ENCODE data around the gene LRRTM4. TPM values are rescaled to one million over a fixed set of nuclear protein-coding genes. Genes with fewer than 3 reads are reported as not detected.

Gene LRRTM4
- total and polyA plus RNA-seq, 10 of the 15 experiments (the other 5 are each of a cell fraction or from before 2014, with no cell fraction given): 0.01 to 1.0 TPM; not detected in 8

GRCh38 chr2:77193858-77194448, 328.2 kb downstream of the LRRTM4 start:
- H3K9ac ChIP-seq (ENCODE audit: control insufficient read depth, insufficient read depth, low read length): no peak overlapping the region
- no peak overlapping the region for H3K4me2 ChIP-seq (ENCODE audit: control insufficient read depth, insufficient read depth)
- no peak overlapping the region for H3K4me3 ChIP-seq
- no peak overlapping the region for H2AFZ ChIP-seq (ENCODE audit: control insufficient read depth, low read depth, low read length)
- H3K9me3 ChIP-seq (replicated peaks; ENCODE audit: control insufficient read depth, insufficient read depth, low read length): no peaks in the 10 kb centered on the region
- 25% methylated on average over 4 of the region's 4 CpGs for WGBS (ENCODE audit: insufficient coverage, insufficient replicate concordance, low lambda C conversion rate, missing lambda C conversion rate)
- no peak overlapping the region for H3K27ac ChIP-seq (ENCODE audit: control insufficient read depth, insufficient read depth)
- no peaks in the 10 kb centered on the region for H3K36me3 ChIP-seq (ENCODE audit: control insufficient read depth in 2 of 2, insufficient read depth in 2 of 2, low read length in 1 of 2)
- in situ Hi-C loops (cut with MboI) (no loop called here), intact Hi-C loops (cut with micrococcal nuclease; ENCODE audit: unreplicated experiment) (no loop called here)
- ATAC-seq (no peak), FAIRE-seq (no peak), DNase-seq (ENCODE audit: low read depth, low spot score) (no peak)
- RAD21 ChIA-PET (ENCODE audit: unreplicated experiment): no interaction called here
- H3K27me3 ChIP-seq (replicated peaks in 1 of 2; ENCODE audit: control insufficient read depth in 2 of 2, insufficient read depth in 2 of 2, low read length in 1 of 2): no peaks in the 10 kb centered on the region
- H4K20me1 ChIP-seq (ENCODE audit: control insufficient read depth, insufficient read depth): no peaks in the 10 kb centered on the region
- no peaks in the 10 kb centered on the region for H3K4me1 ChIP-seq (ENCODE audit: control insufficient read depth, insufficient read depth, low read length)
- CTCF ChIA-PET: no interaction called here
- POLR2A ChIA-PET: no interaction called here
- no peak for TF ChIP-seq POLR2AphosphoS5 (IDR thresholded peaks at IDR 0.05; ENCODE audit: low read length)
- no peak for TF ChIP-seq NFYB (IDR thresholded peaks at IDR 0.05; ENCODE audit: insufficient read depth, low read depth, low read length)
- TF ChIP-seq BHLHE40 (IDR thresholded peaks at IDR 0.05; ENCODE audit: borderline replicate concordance in 1 of 2, low read depth in 2 of 2, low read length in 1 of 2): no peak
- no peak for TF ChIP-seq CHD2 (IDR thresholded peaks at IDR 0.05; ENCODE audit: borderline replicate concordance, low read depth, low read length)
- no peak for TF ChIP-seq GABPA (IDR thresholded peaks at IDR 0.05; ENCODE audit: low read depth)
- no peak for TF ChIP-seq SMARCA5 (IDR thresholded peaks at IDR 0.05)
- TF ChIP-seq STAT3 (IDR thresholded peaks at IDR 0.05; ENCODE audit: low read depth, low read length): no peak
- TF ChIP-seq CREM (IDR thresholded peaks at IDR 0.05; ENCODE audit: low read depth): no peak
- TF ChIP-seq, protein P1, sequence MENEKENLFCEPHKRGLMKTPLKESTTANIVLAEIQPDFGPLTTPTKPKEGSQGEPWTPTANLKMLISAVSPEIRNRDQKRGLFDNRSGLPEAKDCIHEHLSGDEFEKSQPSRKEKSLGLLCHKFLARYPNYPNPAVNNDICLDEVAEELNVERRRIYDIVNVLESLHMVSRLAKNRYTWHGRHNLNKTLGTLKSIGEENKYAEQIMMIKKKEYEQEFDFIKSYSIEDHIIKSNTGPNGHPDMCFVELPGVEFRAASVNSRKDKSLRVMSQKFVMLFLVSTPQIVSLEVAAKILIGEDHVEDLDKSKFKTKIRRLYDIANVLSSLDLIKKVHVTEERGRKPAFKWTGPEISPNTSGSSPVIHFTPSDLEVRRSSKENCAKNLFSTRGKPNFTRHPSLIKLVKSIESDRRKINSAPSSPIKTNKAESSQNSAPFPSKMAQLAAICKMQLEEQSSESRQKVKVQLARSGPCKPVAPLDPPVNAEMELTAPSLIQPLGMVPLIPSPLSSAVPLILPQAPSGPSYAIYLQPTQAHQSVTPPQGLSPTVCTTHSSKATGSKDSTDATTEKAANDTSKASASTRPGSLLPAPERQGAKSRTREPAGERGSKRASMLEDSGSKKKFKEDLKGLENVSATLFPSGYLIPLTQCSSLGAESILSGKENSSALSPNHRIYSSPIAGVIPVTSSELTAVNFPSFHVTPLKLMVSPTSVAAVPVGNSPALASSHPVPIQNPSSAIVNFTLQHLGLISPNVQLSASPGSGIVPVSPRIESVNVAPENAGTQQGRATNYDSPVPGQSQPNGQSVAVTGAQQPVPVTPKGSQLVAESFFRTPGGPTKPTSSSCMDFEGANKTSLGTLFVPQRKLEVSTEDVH (IDR thresholded peaks at IDR 0.05; ENCODE audit: low read depth, partially characterized antibody): no peak
- no peak for TF ChIP-seq SMAD1 (IDR thresholded peaks at IDR 0.05; ENCODE audit: low read depth, partially characterized antibody)
- TF ChIP-seq ZBTB4 (CRISPR knock-in tag; IDR thresholded peaks at IDR 0.05): no peak
- no peak for TF ChIP-seq EED (IDR thresholded peaks at IDR 0.05; ENCODE audit: low read depth)
- no peak for TF ChIP-seq HDAC2 (IDR thresholded peaks at IDR 0.05)
- TF ChIP-seq CREB1 (IDR thresholded peaks at IDR 0.05; ENCODE audit: low read depth): no peak
- H3K79me2 ChIP-seq (ENCODE audit: control insufficient read depth, insufficient read depth, low read length): no peaks in the 10 kb centered on the region
- no TSS peak for BruUV-seq (replicated peaks)
- SMC1A ChIA-PET (ENCODE audit: uncharacterized antibody, unreplicated experiment): no interaction called here

Measured in GM12878 (cell line).